ENCODE data around the gene MRPL40.

GRCh38 chr22:19432133-19432851 lies at the start of gene MRPL40:
- TF ChIP-seq CTCF (IDR thresholded peaks at IDR 0.05) (no peak), POLR2A (IDR thresholded peaks at IDR 0.05) (peak in 1 of 2 donors; percentile 59)

All from vagina (tissue), 2 donors.